KMS-11 (cell line): Measurements from ENCODE around the gene RAB1B.

Experiments
- H2AFZ ChIP-seq: fragments of 200-600 bp; sonication (generic); 2 replicates; pipeline ENCODE4 v1.6.1; 2016; ENCODE audit warnings: antibody characterized with exemption, mixed run types, low read depth
- H3K27ac ChIP-seq: fragments of 200-600 bp; sonication (generic); 2 replicates; pipeline ENCODE4 v1.6.1; 2016; ENCODE audit warnings: mild to moderate bottlenecking, mixed run types
- H3K27me3 ChIP-seq: fragments of 200-600 bp; sonication (generic); 2 replicates; pipeline ENCODE4 v1.6.1; 2017; ENCODE audit warnings: mild to moderate bottlenecking, low read depth, mixed run types, moderate library complexity; ENCODE audit not compliant: insufficient read depth
- H3K36me3 ChIP-seq: fragments of 200-600 bp; sonication (generic); 2 replicates; pipeline ENCODE4 v1.6.1; 2017; ENCODE audit warnings: mild to moderate bottlenecking, mixed run types; ENCODE audit not compliant: insufficient read depth
- H3K4me1 ChIP-seq: fragments of 200-600 bp; sonication (generic); 2 replicates; pipeline ENCODE4 v1.6.1; 2016; ENCODE audit warnings: mild to moderate bottlenecking, low read depth, mixed run types; ENCODE audit not compliant: poor library complexity, severe bottlenecking
- H3K4me2 ChIP-seq: fragments of 200-600 bp; sonication (generic); 2 replicates; pipeline ENCODE4 v1.7.0; 2016; ENCODE audit warnings: mild to moderate bottlenecking, mixed run types
- H3K4me3 ChIP-seq: fragments of 200-600 bp; sonication (generic); IDR thresholded peaks from 2 replicates; pipeline ENCODE4 v1.6.1; 2017; ENCODE audit warnings: low read depth, low read length, mixed read lengths; ENCODE audit not compliant: insufficient read depth
- H3K79me2 ChIP-seq: fragments of 200-600 bp; sonication (generic); 2 replicates; pipeline ENCODE4 v1.6.1; 2016; ENCODE audit warnings: low read depth, mixed run types; ENCODE audit not compliant: insufficient read depth
- H3K9ac ChIP-seq: fragments of 200-600 bp; sonication (generic); 2 replicates; pipeline ENCODE4 v1.6.1; 2016; ENCODE audit warnings: mild to moderate bottlenecking, mixed run types
- H4K20me1 ChIP-seq: fragments of 200-600 bp; sonication (generic); 2 replicates; pipeline ENCODE4 v1.6.1; 2016; ENCODE audit warnings: mild to moderate bottlenecking, mixed run types; ENCODE audit not compliant: insufficient read depth
- CTCF ChIP-seq: fragments of 200-600 bp; sonication (generic); conservative IDR thresholded peaks from 2 replicates; pipeline ENCODE4 v1.6.1; 2017; ENCODE audit warnings: low read depth, mild to moderate bottlenecking, antibody characterized with exemption, low read length, moderate library complexity, mixed read lengths

Gene RAB1B

GRCh38 chr11:66264383-66264782, 4.1 kb upstream of the RAB1B start:
- H3K36me3 ChIP-seq: no peaks in the 10 kb centered on the region
- no peak overlapping the region for H3K4me3 ChIP-seq

GRCh38 chr11:66264914-66265313, 3.5 kb upstream of the RAB1B start:
- H3K27ac ChIP-seq: no peak overlapping the region
- H4K20me1 ChIP-seq: no peaks in the 10 kb centered on the region
- H3K79me2 ChIP-seq: peaks cover 12% of the 10 kb centered on the region
- no peaks in the 10 kb centered on the region for H3K36me3 ChIP-seq
- H2AFZ ChIP-seq: no peak overlapping the region
- no peak overlapping the region for H3K4me2 ChIP-seq
- peak; percentile 60 for TF ChIP-seq CTCF
- H3K4me1 ChIP-seq: peaks cover 10% of the 10 kb centered on the region
- H3K27me3 ChIP-seq: no peaks in the 10 kb centered on the region
- H3K9ac ChIP-seq: no peak overlapping the region
- no peak overlapping the region for H3K4me3 ChIP-seq

More at GRCh38 chr11:66264383-66264782, 4.1 kb upstream of the RAB1B start:
- Histone ChIP-seq H2AFZ (no peak overlapping the region), H3K79me2 (peaks cover 7% of the 10 kb centered on the region; the same call in 1 of the 2 replicates), H3K27ac (no peak overlapping the region), H4K20me1 (no peaks in the 10 kb centered on the region), H3K27me3 (no peaks in the 10 kb centered on the region), H3K4me1 (peaks cover 5% of the 10 kb centered on the region), H3K9ac (no peak overlapping the region), H3K4me2 (no peak overlapping the region)
- no peak for TF ChIP-seq CTCF

GRCh38 chr11:66265531-66266377, 2.7 kb upstream of the RAB1B start:
- Histone ChIP-seq H3K4me2 (no peak overlapping the region), H3K79me2 (peaks cover 21% of the 10 kb centered on the region), H3K27ac (no peak overlapping the region), H2AFZ (no peak overlapping the region), H3K27me3 (no peaks in the 10 kb centered on the region), H3K9ac (no peak overlapping the region), H3K36me3 (no peaks in the 10 kb centered on the region), H3K4me1 (peaks cover 19% of the 10 kb centered on the region), H4K20me1 (no peaks in the 10 kb centered on the region), H3K4me3 (no peak overlapping the region)
- TF ChIP-seq CTCF: no peak

- H3K4me3 ChIP-seq: no peak overlapping the region
These were observed 1.9 kb upstream of the RAB1B start for GRCh38 chr11:66266378-66267038.

More at GRCh38 chr11:66266378-66267038, 1.9 kb upstream of the RAB1B start:
- Histone ChIP-seq H4K20me1 (no peaks in the 10 kb centered on the region), H2AFZ (no peak overlapping the region), H3K4me1 (peaks cover 21% of the 10 kb centered on the region), H3K27ac (no peak overlapping the region), H3K4me2 (no peak overlapping the region), H3K9ac (no peak overlapping the region), H3K27me3 (no peaks in the 10 kb centered on the region), H3K79me2 (peaks cover 28% of the 10 kb centered on the region), H3K36me3 (no peaks in the 10 kb centered on the region)
- TF ChIP-seq CTCF: no peak
